HCT116 (cell line): ENCODE measurements around the gene ADGRB3. TPM values are rescaled to one million over a fixed set of nuclear protein-coding genes. Genes with fewer than 3 reads are reported as not detected.

ENCODE experiments used
- ATAC-seq: fragments of 200-7000 bp; cut with Tn5 transposase; 2 replicates; pipeline ENCODE4 v1.9.1; 2020; ENCODE audit warnings: mild to moderate bottlenecking, moderate library complexity
- BruUV-seq: library from RNA; stranded (reverse); fragments of 400-500 nt; replicated peaks from 2 replicates; lab custom pipeline; 2021; lab: Mats Ljungman, UMichigan
- CTCF ChIA-PET: fragments of 300-600 bp; sonication (Branson Sonifier 250); formaldehyde crosslinking; loops from one replicate; lab custom pipeline; 2021; ENCODE audit warnings: antibody characterized with exemption; lab: Charles Lee
- POLR2A ChIA-PET: fragments of 300-600, 350-600 bp; sonication (Branson Sonifier 250); formaldehyde crosslinking; loops from one replicate; lab custom pipeline; 2021; ENCODE audit warnings: antibody characterized with exemption; lab: Charles Lee
- RAD21 ChIA-PET, 2 experiments: fragments of 300-600 bp; sonication (Branson Sonifier 250); formaldehyde crosslinking; loops; one replicate each; lab custom pipeline; 2023; ENCODE audit warnings: low total read pairs in 2 of 2; ENCODE audit not compliant: uncharacterized antibody in 2 of 2, unreplicated experiment in 2 of 2, low non-redundant PET in 1 of 2; lab: Charles Lee
- DNase-seq: peaks from one replicate; pipeline ENCODE4 v3.0.0-alpha.2; 2010; ENCODE audit warnings: low read depth, low spot score
- H2AFZ ChIP-seq: fragments of 200-600 bp; shearing (Covaris generic), sonication (generic); 2 replicates; pipeline ENCODE4 v1.6.1; 2017; ENCODE audit warnings: low read depth, mixed run types, mixed read lengths, antibody characterized with exemption, low read length; ENCODE audit not compliant: poor library complexity, severe bottlenecking
- H3K27ac ChIP-seq: 2 replicates; pipeline ENCODE4 v1.5.1; 2012; ENCODE audit warnings: low read depth, low read length
- H3K27me3 ChIP-seq: fragments of 200-600 bp; sonication (generic); 2 replicates; pipeline ENCODE4 v1.6.1; 2016; ENCODE audit warnings: mixed run types, low read length, mixed read lengths; ENCODE audit not compliant: insufficient read depth
- H3K36me3 ChIP-seq, 2 experiments: fragments of 200-500 bp in 1 of 2; fragments of 200-600 bp in 1 of 2; sonication (Bioruptor generic) in 1 of 2; sonication (generic) in 1 of 2; 2 replicates each; pipeline versions ENCODE4 v1.5.1 to v1.6.1; 2014 to 2016; ENCODE audit warnings: low read length in 2 of 2, inconsistent platforms in 1 of 2, mixed read lengths in 1 of 2, mixed run types in 1 of 2; ENCODE audit not compliant: insufficient read depth in 2 of 2, control insufficient read depth in 1 of 2
- H3K4me1 ChIP-seq, 2 experiments: fragments of 200-600 bp in 1 of 2; sonication (generic) in 1 of 2; 2 replicates each; pipeline versions ENCODE4 v1.5.1 to v1.6.1; 2012 to 2017; ENCODE audit warnings: low read length in 2 of 2, inconsistent platforms in 1 of 2, mild to moderate bottlenecking in 1 of 2, mixed read lengths in 1 of 2, mixed run types in 1 of 2, moderate library complexity in 1 of 2; ENCODE audit not compliant: insufficient read depth in 2 of 2, control insufficient read depth in 1 of 2
- H3K4me2 ChIP-seq: fragments of 200-600 bp; sonication (generic); 2 replicates; pipeline ENCODE4 v1.6.1; 2017; ENCODE audit warnings: mixed run types, low read length, mixed read lengths
- H3K4me3 ChIP-seq, 2 experiments: fragments of 200-600 bp in 1 of 2; sonication (generic) in 1 of 2; replicated peaks in 1 of 2; 2 replicates each; pipeline ENCODE4 v1.5.1; 2011 to 2016; ENCODE audit warnings: low read length in 2 of 2, control low read depth in 1 of 2, low read depth in 1 of 2, mild to moderate bottlenecking in 1 of 2, mixed read lengths in 1 of 2, mixed run types in 1 of 2
- H3K79me2 ChIP-seq: fragments of 200-600 bp; sonication (generic); 2 replicates; pipeline ENCODE4 v1.6.1; 2017; ENCODE audit warnings: mild to moderate bottlenecking, mixed run types, low read length, moderate library complexity, mixed read lengths; ENCODE audit not compliant: insufficient read depth
- H3K9ac ChIP-seq: fragments of 200-600 bp; sonication (generic); 2 replicates; pipeline ENCODE4 v1.6.1; 2016; ENCODE audit warnings: low read length, mixed read lengths
- H3K9me2 ChIP-seq: fragments of 200-600 bp; sonication (generic), shearing (Covaris generic); 2 replicates; pipeline ENCODE4 v1.6.1; 2017; ENCODE audit warnings: mixed run types, mild to moderate bottlenecking, moderate library complexity; ENCODE audit not compliant: insufficient read depth
- H3K9me3 ChIP-seq, 2 experiments: fragments of 200-500 bp in 1 of 2; fragments of 200-600 bp in 1 of 2; sonication (Bioruptor generic) in 1 of 2; sonication (generic) in 1 of 2; 2 replicates each; pipeline ENCODE4 v1.6.1; 2014 to 2017; ENCODE audit warnings: low read length in 2 of 2, mixed read lengths in 2 of 2, inconsistent platforms in 1 of 2, low read depth in 1 of 2, mild to moderate bottlenecking in 1 of 2, mixed run types in 1 of 2, moderate library complexity in 1 of 2; ENCODE audit not compliant: control insufficient read depth in 1 of 2, insufficient read depth in 1 of 2
- H4K20me1 ChIP-seq: fragments of 200-600 bp; sonication (generic), shearing (Covaris generic); 2 replicates; pipeline ENCODE4 v1.6.1; 2017; ENCODE audit warnings: mixed run types, mild to moderate bottlenecking, moderate library complexity; ENCODE audit not compliant: insufficient read depth
- CBX3 ChIP-seq: IDR thresholded peaks from 2 replicates; pipeline ENCODE4 v1.6.1; 2012; ENCODE audit warnings: low read depth
- CEBPB ChIP-seq: IDR thresholded peaks from 2 replicates; pipeline ENCODE4 v1.6.1; 2012; ENCODE audit warnings: low read depth
- CTCF ChIP-seq, 3 experiments: fragments of 200-600 bp in 1 of 3; sonication (generic) in 1 of 3; IDR thresholded peaks in 2 of 3; conservative IDR thresholded peaks in 1 of 3; 2 replicates each; pipeline ENCODE4 v1.5.1; 2012 to 2017; ENCODE audit warnings: low read depth in 2 of 3, low read length in 2 of 3, antibody characterized with exemption in 1 of 3, borderline replicate concordance in 1 of 3, control low read depth in 1 of 3, mild to moderate bottlenecking in 1 of 3, mixed read lengths in 1 of 3, mixed run types in 1 of 3, moderate library complexity in 1 of 3; ENCODE audit not compliant: insufficient read depth in 1 of 3
- EGR1 ChIP-seq: IDR thresholded peaks from 2 replicates; pipeline ENCODE4 v1.6.1; 2012; ENCODE audit warnings: low read depth
- ELF1 ChIP-seq: IDR thresholded peaks from 2 replicates; pipeline ENCODE4 v1.6.1; 2012; ENCODE audit warnings: low read depth, borderline replicate concordance
- EZH2 ChIP-seq: fragments of 200-600 bp; sonication (generic); IDR thresholded peaks from 2 replicates; pipeline ENCODE4 v1.6.1; 2017; ENCODE audit warnings: antibody characterized with exemption, mixed run types
- EZH2phosphoT487 ChIP-seq: fragments of 200-600 bp; IDR thresholded peaks from 2 replicates; pipeline ENCODE4 v1.6.1; 2018; ENCODE audit warnings: antibody characterized with exemption, borderline replicate concordance
- JUND ChIP-seq: IDR thresholded peaks from 2 replicates; pipeline ENCODE4 v1.6.1; 2012
- MAX ChIP-seq: IDR thresholded peaks from 2 replicates; pipeline ENCODE4 v1.6.1; 2012
- POLR2A ChIP-seq: IDR thresholded peaks from 2 replicates; pipeline ENCODE4 v1.7.0; 2011; ENCODE audit warnings: borderline replicate concordance; ENCODE audit not compliant: insufficient read depth, insufficient read length; ENCODE audit errors: extremely low read depth
- REST ChIP-seq: IDR thresholded peaks from 2 replicates; pipeline ENCODE4 v1.6.1; 2012; ENCODE audit warnings: low read depth
- SP1 ChIP-seq: IDR thresholded peaks from 2 replicates; pipeline ENCODE4 v1.6.1; 2012; ENCODE audit warnings: low read depth
- YY1 ChIP-seq: IDR thresholded peaks from 2 replicates; pipeline ENCODE4 v1.6.1; 2011; ENCODE audit warnings: low read length, low read depth, moderate library complexity, mild to moderate bottlenecking; ENCODE audit not compliant: insufficient replicate concordance; ENCODE audit errors: extremely low read depth
- ZBTB33 ChIP-seq: IDR thresholded peaks from 2 replicates; pipeline ENCODE4 v1.6.1; 2011; ENCODE audit warnings: mild to moderate bottlenecking, low read length, moderate library complexity; ENCODE audit not compliant: insufficient replicate concordance; ENCODE audit errors: extremely low read depth
- ZFX ChIP-seq: fragments of 450-650 bp; IDR thresholded peaks from 2 replicates; pipeline ENCODE4 v1.6.1; 2017
- intact Hi-C: fragments of 100-400 bp; cut with micrococcal nuclease; formaldehyde crosslinking; loops from 2 replicates; pipeline ENCODE4 v1.10.0; 2022
- total RNA-seq: library from RNA; stranded (reverse); gene quantifications from one replicate; pipeline ENCODE4 v1.2.1, GENCODE V29; 2021; ENCODE audit not compliant: unreplicated experiment

The ADGRB3 gene
- total RNA-seq, 1 experiment from 2014 or later: not detected

- ATAC-seq: no peak
- H3K9me2 ChIP-seq: no peaks in the 10 kb centered on the region
- no peak overlapping the region for H3K4me2 ChIP-seq
- H3K36me3 ChIP-seq: no peaks in the 10 kb centered on the region
- H3K27ac ChIP-seq: no peak overlapping the region
- H3K9ac ChIP-seq: no peak overlapping the region
- H4K20me1 ChIP-seq: no peaks in the 10 kb centered on the region
- H3K79me2 ChIP-seq: no peaks in the 10 kb centered on the region
- RAD21 ChIA-PET: no interaction called here
- CTCF ChIA-PET: no interaction called here
- H2AFZ ChIP-seq: no peak overlapping the region
- no peaks in the 10 kb centered on the region for H3K27me3 ChIP-seq
- BruUV-seq: no TSS peak
- intact Hi-C loops: no loop called here
- no peak overlapping the region for H3K4me3 ChIP-seq
- no peak for DNase-seq
- H3K9me3 ChIP-seq: peaks cover 3 to 19% of the 10 kb centered on the region in 2 experiments; a peak in 2 of 4 replicates
- TF ChIP-seq YY1 (no peak), ZBTB33 (no peak), CEBPB (no peak), JUND (no peak), ELF1 (no peak), POLR2A (no peak), CTCF (IDR thresholded peaks at IDR 0.05 in 2 of 3, conservative IDR thresholded peaks at IDR 0.05 in 1 of 3; ENCODE audit: borderline replicate concordance in 1 of 3, insufficient read depth in 1 of 3, low read depth in 2 of 3, low read length in 2 of 3) (no peak), SP1 (no peak), MAX (no peak), REST (no peak), EZH2 (no peak), ZFX (no peak), EGR1 (no peak), EZH2phosphoT487 (no peak), CBX3 (no peak)
- POLR2A ChIA-PET: no interaction called here
- no peaks in the 10 kb centered on the region for H3K4me1 ChIP-seq
Observed at GRCh38 chr6:68738039-68738438, 103.0 kb downstream of the ADGRB3 start.
